GM21717 (cell line): ENCODE measurements around the gene FSHR.

ENCODE experiments used
- ATAC-seq: cut with Tn5 transposase; IDR thresholded peaks from one replicate; pipeline ENCODE4 v1.9.1; 2021; ENCODE audit warnings: mild to moderate bottlenecking, moderate library complexity; ENCODE audit not compliant: unreplicated experiment

The FSHR gene

DNA sequence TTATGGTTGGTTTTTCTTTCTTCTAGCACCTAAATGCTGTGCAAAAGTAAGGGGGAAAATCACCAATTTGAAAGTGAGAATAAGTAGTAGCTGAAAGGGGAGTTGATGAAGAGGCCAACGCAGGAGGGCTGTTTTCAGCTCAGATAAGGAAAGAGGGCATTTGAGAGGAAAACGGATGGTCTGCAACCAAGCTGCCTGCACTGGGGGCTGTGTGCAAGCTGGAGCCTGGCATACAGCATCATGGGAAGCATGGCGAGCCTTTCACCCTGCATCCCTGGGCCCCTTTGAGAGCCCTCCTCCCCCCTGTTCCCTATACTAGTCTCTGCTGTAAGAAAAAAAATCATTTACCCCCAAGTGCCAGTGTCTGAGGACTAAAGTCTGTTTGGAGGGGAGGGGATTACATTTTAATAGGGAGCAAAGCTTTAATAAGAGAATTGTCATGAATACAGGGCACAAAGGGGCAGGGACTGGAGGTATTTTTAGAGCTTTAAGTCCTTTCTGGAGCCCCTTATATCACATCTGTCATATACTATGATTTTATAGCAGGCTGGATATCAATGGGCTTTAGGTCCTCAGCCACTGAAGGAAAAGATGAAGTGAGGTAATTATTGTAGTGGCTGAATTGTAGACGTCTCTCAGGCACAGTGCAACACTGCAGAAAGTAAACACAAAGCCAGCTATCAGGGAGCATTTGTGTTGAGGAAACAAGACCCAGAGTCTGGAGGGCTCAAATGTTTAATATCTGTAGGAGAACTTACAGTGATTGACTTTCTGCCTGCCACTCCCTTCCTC lies 120.7 kb downstream of the FSHR start:
- ATAC-seq, result no peak

DNA sequence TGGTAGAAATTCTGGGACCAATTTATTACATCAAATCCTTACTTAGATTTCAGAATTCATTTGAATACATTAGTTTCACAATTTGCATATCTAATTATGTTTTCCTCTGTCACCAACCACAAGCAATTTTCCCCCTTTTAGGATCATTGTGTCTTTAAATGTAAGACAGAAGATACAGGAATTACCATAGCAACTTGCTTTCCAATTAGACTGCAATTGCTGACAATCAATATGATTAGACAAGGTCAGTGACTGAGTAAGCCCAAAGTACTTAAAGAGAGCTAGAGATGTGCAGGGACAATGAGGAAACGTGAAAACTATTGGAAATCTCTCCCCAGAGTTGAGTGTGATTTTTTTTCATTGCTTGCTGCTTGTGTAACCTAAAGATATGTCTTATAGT lies 121.4 kb downstream of the FSHR start:
- ATAC-seq, result no peak

DNA sequence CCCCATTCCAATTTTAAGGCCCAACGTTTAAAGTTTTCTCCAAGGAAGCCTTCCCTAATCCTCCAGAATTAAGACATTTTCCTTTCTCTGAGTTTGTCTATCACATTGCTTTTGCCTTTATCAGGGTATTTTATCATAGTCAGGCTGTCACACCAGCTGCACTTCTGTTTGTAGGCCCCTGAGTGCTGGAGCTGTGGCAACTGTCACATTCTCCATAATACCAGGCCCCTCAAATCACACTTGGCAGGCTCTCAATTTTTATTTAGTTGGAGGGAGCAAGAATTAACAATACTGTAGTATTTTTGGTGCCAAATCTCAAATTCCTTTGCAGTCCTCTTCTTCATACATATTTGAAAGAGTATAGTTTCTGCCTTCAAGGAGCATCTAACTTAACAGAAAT lies 122.2 kb downstream of the FSHR start:
- no peak for ATAC-seq

DNA sequence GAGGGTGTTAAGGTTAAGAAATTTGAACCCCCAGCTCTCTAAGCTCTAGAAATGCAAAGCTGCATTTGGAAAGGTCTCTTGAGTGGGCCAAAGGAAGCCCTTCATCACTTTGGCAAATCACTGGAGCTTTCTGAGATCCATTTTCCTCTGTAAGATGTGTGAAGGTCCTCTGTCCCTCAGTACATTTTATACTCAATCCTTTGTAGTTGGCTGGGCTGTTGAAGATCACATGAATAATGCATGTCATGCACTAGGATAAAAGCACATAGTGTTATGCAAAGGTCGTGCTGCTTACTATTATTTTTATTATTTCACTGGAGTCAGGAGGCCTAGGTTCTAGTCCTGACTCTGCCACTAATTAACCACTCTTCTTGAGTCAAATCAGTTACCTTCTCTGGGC lies 124.9 kb downstream of the FSHR start:
- no peak for ATAC-seq

DNA sequence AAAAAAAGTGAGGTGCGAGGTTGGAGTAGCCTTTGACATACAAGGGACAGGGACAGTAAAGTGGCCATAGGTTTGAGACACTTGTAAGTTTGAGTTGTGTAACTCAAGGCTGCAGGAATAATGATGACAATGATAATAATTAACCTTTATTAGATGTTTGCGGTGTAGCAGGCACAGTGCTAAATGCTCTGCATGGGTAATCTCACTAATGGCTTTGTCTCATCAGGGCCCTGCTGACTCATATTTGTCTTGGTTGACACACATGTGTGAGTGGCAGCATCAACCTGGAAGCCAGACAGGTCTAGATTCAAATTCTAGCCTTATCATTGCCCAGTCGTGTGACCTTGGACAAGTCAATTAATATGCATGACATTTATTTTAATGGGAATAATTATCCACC lies 126.2 kb downstream of the FSHR start:
- ATAC-seq, result peak; percentile 84

DNA sequence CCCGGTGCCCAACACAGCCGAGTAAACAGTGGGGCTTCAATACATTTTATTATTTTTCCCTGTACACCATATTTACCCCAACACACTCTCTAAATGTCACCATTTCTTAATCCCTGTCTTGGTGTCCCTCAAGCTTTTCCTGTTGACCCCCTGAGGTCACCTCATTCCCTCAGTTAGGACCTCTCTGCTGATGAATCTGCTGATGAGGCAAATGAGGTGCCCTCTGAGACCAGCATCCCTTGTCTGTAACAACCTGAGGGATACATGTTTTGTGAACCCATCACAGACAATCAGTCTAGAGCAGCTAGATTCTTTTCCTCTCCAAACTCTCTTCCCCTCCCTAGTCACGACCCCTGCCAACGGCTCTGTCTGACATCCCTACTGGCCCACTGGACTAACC lies 127.6 kb downstream of the FSHR start:
- no peak for ATAC-seq

DNA sequence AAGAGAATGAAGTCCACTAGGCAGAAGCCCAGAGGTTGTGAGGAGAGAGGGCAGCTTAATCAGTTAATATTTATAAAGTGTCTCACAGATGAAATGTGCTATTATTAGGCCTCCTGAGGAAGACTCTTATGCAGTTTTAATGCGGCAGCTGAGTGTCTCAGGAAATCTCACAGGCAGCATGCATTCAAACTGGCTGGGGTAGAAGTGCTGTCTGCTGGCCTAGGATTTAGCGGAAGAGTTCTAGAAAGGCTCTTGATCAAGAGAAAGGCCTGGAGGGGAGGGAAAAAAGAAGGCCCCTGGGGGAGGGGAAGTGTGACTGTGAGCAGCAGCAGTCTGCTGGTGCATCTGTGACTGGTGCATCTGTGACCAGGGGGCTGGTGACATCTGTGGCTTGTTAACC lies 133.0 kb downstream of the FSHR start:
- no peak for ATAC-seq

DNA sequence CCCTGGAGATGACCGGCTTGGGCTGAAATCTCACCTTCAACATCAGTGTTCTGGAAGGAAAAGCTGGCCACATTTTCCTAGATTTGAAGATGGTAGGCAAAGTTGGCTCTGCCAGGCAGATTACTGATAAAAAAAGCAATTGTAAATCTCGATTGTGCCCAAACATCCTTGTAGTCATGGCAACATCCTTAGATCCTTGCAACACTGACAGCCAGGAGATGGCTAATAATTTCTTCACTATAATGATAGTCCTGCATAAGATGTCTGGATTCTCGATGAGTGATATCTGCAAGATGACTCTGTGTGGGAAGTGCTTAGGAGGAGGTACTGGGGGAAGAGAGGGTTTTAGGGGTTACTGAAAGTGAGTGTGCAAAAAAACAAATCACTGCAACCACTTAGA lies 149.1 kb downstream of the FSHR start:
- ATAC-seq, result no peak

DNA sequence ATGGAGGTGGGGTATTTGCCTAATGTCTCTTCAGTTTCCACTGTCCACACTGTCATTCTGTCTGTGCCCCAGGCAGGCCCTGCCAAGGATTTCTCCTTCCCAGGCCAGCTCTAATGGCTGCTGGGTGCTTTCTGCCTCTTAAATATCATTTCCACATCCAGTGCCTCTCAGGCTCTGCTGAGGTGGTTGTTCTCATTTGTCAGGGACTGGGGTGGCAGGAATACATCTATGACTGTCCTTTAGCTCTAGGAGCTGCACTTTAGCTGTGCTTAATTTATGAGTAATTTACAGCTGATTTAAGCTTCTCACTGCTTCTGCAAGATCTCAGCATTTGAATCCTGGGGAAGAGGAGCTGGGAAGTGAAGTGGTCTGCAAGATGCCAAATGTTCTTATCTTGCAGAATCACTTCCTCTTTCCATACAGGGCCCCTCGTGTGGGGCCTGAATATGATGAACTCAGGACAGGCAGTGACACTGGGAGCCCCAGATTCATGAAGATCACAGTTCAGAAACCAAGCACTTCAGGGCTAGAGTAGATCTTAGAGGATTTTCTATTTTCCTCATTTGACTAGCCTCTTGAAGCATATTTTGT lies 150.2 kb downstream of the FSHR start:
- ATAC-seq, result peak; percentile 62

DNA sequence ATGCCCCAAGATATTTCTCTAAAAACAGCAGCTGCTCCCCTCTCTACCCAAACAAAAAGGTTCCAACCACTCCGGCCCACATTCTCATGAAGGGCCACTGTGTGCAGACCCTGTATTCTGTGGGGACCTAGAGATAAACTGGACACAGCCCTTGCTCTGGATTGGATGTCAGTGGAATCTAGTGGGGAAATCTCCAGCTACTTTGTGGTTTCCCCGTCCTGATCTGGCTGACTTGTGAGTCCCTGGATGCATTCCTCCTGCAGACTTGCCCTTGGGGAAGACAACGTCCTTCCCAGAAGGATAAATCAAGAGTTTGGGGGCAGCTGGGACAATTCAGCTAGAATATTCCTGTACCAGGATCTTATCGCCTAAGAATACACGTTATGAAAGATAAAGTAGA lies 151.1 kb downstream of the FSHR start:
- ATAC-seq, result no peak

DNA sequence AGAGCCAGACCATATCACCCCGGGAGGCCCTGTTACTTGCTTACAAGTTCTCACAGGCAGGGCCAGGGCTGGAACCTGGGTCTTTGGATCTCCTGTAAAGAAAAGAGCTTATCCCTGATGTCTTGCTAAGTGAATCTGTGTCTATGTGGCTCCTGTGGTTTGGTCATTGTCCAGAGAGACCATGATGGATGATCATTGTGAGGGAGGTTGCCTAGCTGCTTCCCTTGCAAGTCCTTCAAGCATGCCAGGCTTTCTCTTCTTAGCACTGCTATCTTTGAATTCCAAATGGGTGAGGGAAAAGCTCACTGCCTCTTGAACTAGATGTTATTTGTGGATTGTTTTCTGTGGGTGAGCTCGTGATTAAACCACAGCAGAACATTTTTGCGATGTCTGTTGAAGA lies 151.6 kb downstream of the FSHR start:
- ATAC-seq, result no peak

DNA sequence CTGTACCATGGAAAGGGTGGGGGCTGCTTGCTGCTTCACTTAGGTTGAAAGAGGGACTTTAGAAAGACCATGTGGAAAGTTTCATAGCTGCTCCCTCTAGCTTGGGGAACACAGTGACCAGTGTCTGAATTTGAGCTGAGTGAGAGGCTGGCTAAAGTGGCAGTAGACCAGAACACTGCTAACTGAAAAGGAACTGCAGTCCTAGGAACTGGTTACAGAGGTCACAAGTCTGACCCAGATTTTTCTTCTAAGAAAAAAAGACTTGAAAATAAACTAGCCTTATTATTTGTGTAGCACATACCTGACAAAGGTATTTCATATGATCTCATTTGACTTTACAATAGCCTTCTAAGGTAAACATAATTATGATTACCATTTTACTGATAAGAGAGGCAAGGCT lies 153.6 kb downstream of the FSHR start:
- ATAC-seq, result no peak

DNA sequence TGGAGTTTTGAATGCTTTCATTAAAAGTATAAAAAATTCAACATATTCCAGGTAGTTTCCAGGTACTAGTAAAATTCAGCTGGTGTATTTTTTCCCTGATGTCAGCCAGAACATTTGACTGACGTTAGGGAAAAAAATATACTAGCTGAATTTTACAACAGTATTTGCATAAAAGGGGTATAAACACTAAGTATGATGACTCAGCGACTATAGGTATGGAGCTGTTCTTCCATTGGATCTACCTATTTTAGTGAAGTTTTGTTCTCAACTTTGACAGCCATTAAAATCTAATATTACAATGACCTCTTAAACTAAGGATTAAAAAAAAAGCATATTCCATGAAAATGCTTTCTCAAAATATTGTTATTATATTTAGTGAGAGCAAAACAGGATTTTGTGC lies 155.9 kb downstream of the FSHR start:
- no peak for ATAC-seq

DNA sequence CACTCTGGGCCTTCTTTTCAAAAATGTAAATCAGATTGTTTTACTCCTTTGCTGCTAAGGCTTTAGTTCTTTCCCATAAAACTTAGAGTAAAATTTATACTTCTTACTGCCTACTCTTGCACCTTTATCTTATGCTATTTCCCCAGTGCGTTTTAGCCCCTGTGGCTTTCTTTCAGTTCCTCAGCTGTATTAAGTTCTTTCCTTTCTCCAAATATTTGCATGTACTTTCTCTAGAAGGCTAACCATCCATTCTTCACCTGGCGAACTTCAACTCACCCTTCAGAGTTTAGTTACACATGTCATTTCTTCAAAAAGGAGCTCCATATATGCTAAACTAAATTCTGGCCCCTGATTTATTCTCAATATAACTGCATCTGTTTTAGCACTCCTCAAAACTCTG lies 160.7 kb downstream of the FSHR start:
- peak; percentile 43 for ATAC-seq

DNA sequence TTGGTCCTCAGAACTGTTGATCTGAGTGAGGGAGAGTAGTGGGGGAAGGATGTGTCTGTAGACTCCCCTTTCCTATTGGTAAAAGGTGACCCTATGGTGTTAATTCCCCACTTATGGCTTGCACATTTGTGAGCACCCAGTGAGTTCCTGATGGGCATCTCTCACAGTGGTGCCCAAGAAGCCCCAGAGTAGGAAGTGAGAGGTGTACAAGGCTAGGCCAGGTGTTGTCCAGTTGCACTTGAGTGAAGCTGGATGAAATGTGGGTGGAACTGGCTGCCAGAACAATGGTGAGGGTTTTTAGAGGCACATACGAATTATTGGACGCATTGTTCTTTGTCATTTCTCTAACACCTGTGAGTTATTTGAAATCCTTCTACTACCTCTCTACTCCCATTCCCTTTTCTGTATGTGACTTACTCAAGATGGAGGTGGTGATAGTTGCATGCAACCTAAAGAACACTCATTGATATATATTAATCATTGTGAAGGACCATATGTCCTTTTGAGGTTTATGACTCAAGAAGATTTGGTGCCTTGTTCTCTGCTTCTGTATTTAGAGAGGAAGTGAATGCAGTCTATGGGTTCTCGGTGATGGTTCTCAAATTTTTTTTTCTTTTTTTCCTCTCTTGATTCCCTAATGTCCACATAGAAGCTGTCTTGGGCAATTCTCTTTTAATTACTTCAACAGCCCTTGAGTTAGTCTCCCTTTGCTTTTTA lies 162.7 kb downstream of the FSHR start:
- peak; percentile 40 for ATAC-seq

DNA sequence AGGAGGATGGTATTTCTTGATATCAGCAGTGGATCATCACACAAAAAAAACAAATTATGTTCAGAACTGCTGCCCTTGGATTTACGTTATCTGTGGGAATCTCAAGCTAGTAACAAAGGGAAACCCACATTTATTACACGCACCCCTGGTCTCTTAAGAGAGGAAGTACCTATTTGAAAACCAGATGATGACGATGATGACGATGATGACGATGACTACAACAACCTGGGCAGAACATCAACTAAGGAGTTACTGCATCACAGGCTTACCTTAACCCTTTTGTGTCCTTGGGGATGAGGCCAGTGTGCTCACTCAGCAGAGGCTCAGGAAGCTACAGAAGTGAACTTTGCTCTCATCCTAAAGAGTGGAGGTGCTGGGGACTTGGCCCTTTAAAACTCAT lies 169.4 kb downstream of the FSHR start:
- no peak for ATAC-seq

DNA sequence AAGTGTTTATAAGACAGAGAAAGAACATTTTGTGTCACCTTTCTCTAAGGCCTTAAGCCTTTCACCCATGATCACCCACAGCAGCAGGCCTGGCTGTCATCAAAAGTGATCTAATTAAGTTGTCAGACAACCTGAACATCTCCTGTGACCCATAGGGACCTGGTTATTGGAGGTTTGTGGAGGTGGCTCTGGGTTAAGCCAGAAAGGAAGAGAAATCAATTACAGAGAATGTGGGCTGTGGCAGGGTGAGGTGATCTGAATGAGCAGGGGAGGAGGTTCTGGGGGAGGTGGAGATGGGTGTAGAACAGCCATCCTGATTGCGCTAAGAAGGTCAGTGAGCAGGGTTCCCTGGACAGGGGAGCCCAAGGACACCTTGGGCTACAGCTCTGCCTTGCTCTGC lies 170.8 kb downstream of the FSHR start:
- ATAC-seq, result no peak

DNA sequence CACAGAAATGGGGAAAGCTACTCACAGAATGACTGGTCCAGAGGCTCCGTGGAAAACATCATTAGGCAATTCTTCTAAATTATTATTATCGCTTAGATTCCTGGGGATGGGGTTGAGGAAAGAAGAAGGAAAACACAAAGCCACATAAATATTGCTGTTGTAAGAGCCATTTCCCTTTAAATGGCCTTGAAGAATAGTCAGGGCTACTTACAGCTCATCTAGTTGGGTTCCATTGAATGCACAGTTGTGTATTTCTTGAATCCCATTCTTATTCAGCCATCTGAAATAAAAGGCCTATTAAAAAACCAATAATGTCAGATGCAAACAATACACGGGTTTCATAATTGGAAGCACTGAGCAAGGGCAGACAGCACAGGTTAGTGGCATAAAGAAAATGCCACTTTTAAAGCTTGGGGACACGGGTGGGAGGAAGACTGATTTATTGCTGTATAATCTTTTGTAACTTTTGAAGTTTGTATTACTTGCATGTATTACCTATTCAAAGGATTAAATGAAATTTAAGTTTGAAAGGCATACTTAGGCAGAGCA lies 171.4 kb downstream of the FSHR start:
- ATAC-seq, result no peak

DNA sequence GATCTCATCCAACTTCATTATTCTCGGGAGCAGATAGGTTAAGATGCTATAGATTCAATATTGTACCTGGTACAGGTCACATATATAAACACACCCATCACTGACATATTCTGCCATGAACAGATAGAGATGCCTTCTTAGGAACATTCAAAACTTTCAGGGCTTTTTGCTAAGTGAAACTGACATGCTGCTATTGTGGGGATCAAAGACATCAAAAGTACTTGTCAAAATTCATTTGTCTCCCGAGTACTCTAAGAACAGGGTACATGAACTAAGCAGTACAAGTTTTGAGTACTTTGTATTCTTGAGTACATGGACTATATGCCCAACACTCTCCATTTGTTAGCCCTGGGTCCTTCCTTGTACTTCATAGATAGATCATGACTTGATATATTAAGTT lies 173.5 kb downstream of the FSHR start:
- no peak for ATAC-seq

DNA sequence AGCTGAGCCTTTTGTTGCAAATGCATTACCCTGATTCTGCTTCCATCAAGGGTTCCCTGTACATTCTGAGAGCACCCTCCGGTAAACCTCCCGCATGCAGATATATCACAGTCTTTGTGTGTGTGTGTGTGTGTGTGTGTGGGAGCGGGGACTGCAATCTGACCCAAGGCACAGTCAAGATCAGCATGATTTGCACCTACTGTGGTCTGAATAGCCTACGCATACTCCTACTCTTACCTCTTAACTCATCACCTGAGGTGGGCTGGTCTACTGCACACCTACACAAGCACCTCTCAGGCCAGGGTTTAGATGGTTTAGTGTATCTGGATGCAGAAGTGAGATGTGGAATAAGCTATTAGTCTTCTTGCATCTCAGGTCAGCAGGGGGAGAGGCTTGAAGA lies 174.6 kb downstream of the FSHR start:
- no peak for ATAC-seq

DNA sequence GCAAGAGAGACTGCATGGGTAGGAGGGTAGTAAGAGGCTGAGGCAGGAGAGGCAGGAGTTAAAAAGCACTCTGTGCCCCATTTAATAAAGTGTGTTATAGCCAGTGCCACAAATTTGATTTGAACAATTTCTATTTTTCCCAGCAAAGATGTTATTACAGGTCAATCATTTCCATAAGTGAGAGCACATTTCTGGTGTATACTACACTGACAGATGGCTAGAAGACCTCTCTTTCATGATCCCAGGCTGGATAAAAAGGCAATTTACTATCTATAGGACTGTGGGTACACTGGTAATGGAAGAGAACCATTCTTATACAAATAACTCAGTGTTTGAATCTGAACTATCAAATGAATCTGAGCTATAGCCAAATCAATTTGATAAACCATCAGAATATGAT lies 176.2 kb downstream of the FSHR start:
- no peak for ATAC-seq

DNA sequence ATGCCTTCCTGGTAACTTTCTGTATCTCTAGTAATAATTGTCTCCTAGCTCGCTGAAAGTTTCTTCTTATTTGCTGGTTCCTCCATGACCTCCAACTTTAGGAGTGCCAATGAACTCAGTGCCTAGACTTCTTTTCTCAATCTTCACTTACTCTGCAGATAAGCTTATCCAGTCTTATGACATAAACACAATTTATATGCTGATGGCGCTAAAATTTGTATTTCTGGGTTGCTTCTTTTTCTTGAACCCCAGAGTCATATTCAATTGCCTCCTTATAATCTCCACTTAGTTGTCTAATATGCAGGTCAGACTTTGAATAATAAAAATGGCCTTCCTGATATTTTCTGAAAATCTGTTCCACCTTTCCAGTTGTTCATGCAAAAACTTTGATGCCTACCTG lies 182.5 kb downstream of the FSHR start:
- no peak for ATAC-seq
